ENCODE measurements around the gene NAE1.

GRCh38 chr16:66752958-66753357 is 77.8 kb downstream of the NAE1 start:
- no peak for TF ChIP-seq POLR2AphosphoS5 (IDR thresholded peaks at IDR 0.05; ENCODE audit: low read depth, low read length)
- no peak for TF ChIP-seq POLR2A (IDR thresholded peaks at IDR 0.05; ENCODE audit: low read depth, low read length)
- TF ChIP-seq TAF1 (IDR thresholded peaks at IDR 0.05; ENCODE audit: low read depth, low read length): no peak
- TF ChIP-seq PAX5 (IDR thresholded peaks at IDR 0.05; ENCODE audit: insufficient read depth, low read length, severe bottlenecking): no peak
- no peak for TF ChIP-seq SPI1 (IDR thresholded peaks at IDR 0.05; ENCODE audit: low read depth, low read length)
